Neural cell (in vitro differentiated cells): ENCODE data around the gene OR9A2. TPM values are rescaled to one million over a fixed set of nuclear protein-coding genes. Genes with fewer than 3 reads are reported as not detected.

Experiments used
- H2AFZ ChIP-seq: fragments of 200-600, 300-800 bp; sonication (generic), shearing (Covaris generic); 2 replicates; pipeline ENCODE4 v1.6.0; 2014; ENCODE audit warnings: low read depth, mild to moderate bottlenecking, antibody characterized with exemption, low read length, moderate library complexity
- H3F3A ChIP-seq: fragments of 200-600 bp; shearing (Covaris generic); 2 replicates; pipeline ENCODE4 v1.6.1; 2016; ENCODE audit warnings: mild to moderate bottlenecking, moderate library complexity, mixed read lengths, antibody characterized with exemption, low read length; ENCODE audit not compliant: insufficient read depth, poor library complexity, severe bottlenecking
- H3K27ac ChIP-seq: fragments of 200-600, 300-800 bp; sonication (generic), shearing (Covaris generic); 2 replicates; pipeline ENCODE4 v1.5.1; 2014; ENCODE audit warnings: mild to moderate bottlenecking, low read length, moderate library complexity
- H3K27me3 ChIP-seq: fragments of 300-800, 200-600 bp; sonication (generic), shearing (Covaris generic); 2 replicates; pipeline ENCODE4 v1.6.0; 2014; ENCODE audit warnings: mild to moderate bottlenecking, low read depth, low read length, moderate library complexity; ENCODE audit not compliant: insufficient read depth
- H3K36me3 ChIP-seq: fragments of 300-800, 200-600 bp; sonication (generic), shearing (Covaris generic); 2 replicates; pipeline ENCODE4 v1.5.1; 2014; ENCODE audit warnings: mild to moderate bottlenecking, antibody characterized with exemption, low read length, moderate library complexity; ENCODE audit not compliant: insufficient read depth
- H3K4me2 ChIP-seq: fragments of 300-800, 200-600 bp; sonication (generic), shearing (Covaris generic); 2 replicates; pipeline ENCODE4 v1.6.0; 2014; ENCODE audit warnings: mild to moderate bottlenecking, low read length
- H3K4me3 ChIP-seq: fragments of 300-800, 200-600 bp; sonication (generic), shearing (Covaris generic); 2 replicates; pipeline ENCODE4 v1.5.1; 2014; ENCODE audit warnings: mild to moderate bottlenecking, low read length, moderate library complexity
- H3K79me2 ChIP-seq: fragments of 200-600 bp; shearing (Covaris generic); replicated peaks from 2 replicates; pipeline ENCODE4 v1.6.0; 2014; ENCODE audit warnings: mild to moderate bottlenecking, low read length, moderate library complexity; ENCODE audit not compliant: insufficient read depth
- H3K9ac ChIP-seq: fragments of 300-800, 200-600 bp; sonication (generic), shearing (Covaris generic); 2 replicates; pipeline ENCODE4 v1.6.1; 2016; ENCODE audit warnings: mild to moderate bottlenecking, low read length, mixed read lengths
- H3K9me2 ChIP-seq: fragments of 200-600 bp; shearing (Covaris generic); 2 replicates; pipeline ENCODE4 v1.6.1; 2016; ENCODE audit warnings: mild to moderate bottlenecking, low read length, mixed read lengths; ENCODE audit not compliant: insufficient read depth
- H3K9me3 ChIP-seq: fragments of 200-600, 300-800 bp; sonication (generic), shearing (Covaris generic); 2 replicates; pipeline ENCODE4 v1.6.1; 2016; ENCODE audit warnings: mild to moderate bottlenecking, mixed run types, low read length, moderate library complexity, mixed read lengths
- H4K20me1 ChIP-seq: fragments of 200-600 bp; shearing (Covaris generic); 2 replicates; pipeline ENCODE4 v1.6.1; 2016; ENCODE audit warnings: mild to moderate bottlenecking, mixed run types; ENCODE audit not compliant: insufficient read depth
- CTCF ChIP-seq: fragments of 450-650 bp; IDR thresholded peaks from 2 replicates; pipeline ENCODE4 v1.5.1; 2014; ENCODE audit warnings: antibody characterized with exemption, mild to moderate bottlenecking, moderate library complexity; ENCODE audit not compliant: poor library complexity, severe bottlenecking
- EP300 ChIP-seq: fragments of 450-650 bp; conservative IDR thresholded peaks from 2 replicates; pipeline ENCODE4 v1.6.1; 2014; ENCODE audit warnings: antibody characterized with exemption, mild to moderate bottlenecking, moderate library complexity; ENCODE audit not compliant: poor library complexity, severe bottlenecking
- EZH2 ChIP-seq: fragments of 200-600, 300-800 bp; shearing (Covaris generic), sonication (generic); IDR thresholded peaks from 2 replicates; pipeline ENCODE4 v1.6.1; 2014; ENCODE audit warnings: antibody characterized with exemption, low read length, borderline replicate concordance, mild to moderate bottlenecking; ENCODE audit not compliant: insufficient read depth, poor library complexity, severe bottlenecking
- MXI1 ChIP-seq: fragments of 450-650 bp; conservative IDR thresholded peaks from 2 replicates; pipeline ENCODE4 v1.6.1; 2014; ENCODE audit warnings: antibody characterized with exemption, mild to moderate bottlenecking; ENCODE audit not compliant: poor library complexity, severe bottlenecking
- POLR2AphosphoS5 ChIP-seq: IDR thresholded peaks from 2 replicates; pipeline ENCODE4 v1.6.1; 2012
- RAD21 ChIP-seq: fragments of 450-650 bp; conservative IDR thresholded peaks from 2 replicates; pipeline ENCODE4 v1.6.1; 2014; ENCODE audit warnings: antibody characterized with exemption, mild to moderate bottlenecking, moderate library complexity
- REST ChIP-seq: IDR thresholded peaks from 2 replicates; pipeline ENCODE4 v1.6.1; 2012; ENCODE audit warnings: borderline replicate concordance
- SMC3 ChIP-seq: fragments of 450-650 bp; conservative IDR thresholded peaks from 2 replicates; pipeline ENCODE4 v1.6.1; 2014; ENCODE audit warnings: antibody characterized with exemption, mild to moderate bottlenecking, moderate library complexity; ENCODE audit not compliant: poor library complexity
- TAF1 ChIP-seq: IDR thresholded peaks from 2 replicates; pipeline ENCODE4 v1.6.1; 2012; ENCODE audit warnings: low read depth
- polyA plus RNA-seq: library from polyadenylated mRNA; depleted of rRNA; stranded (reverse); fragments of >200 nt; gene quantifications from 2 replicates; pipeline ENCODE4 v1.2.3, GENCODE V29; 2014

The OR9A2 gene
- polyA plus RNA-seq, 1 donor from 2014 or later, result not detected

GRCh38 chr7:143047326-143047725 lies 20.4 kb upstream of the OR9A2 start (continued):
- TF ChIP-seq REST, result no peak

GRCh38 chr7:143046426-143046851 lies 19.5 kb upstream of the OR9A2 start:
- H3K9ac ChIP-seq, result no peak overlapping the region
- H2AFZ ChIP-seq, result no peak overlapping the region
- no peak overlapping the region for H3K4me2 ChIP-seq
- no peaks in the 10 kb centered on the region for H3F3A ChIP-seq
- no peaks in the 10 kb centered on the region for H4K20me1 ChIP-seq
- H3K9me2 ChIP-seq, result no peaks in the 10 kb centered on the region
- no peak for TF ChIP-seq TAF1
- TF ChIP-seq EP300, result peak; percentile 42
- TF ChIP-seq REST, result no peak
- TF ChIP-seq CTCF, result no peak
- no peak for TF ChIP-seq EZH2
- TF ChIP-seq POLR2AphosphoS5, result no peak
- TF ChIP-seq MXI1, result no peak
- no peak for TF ChIP-seq RAD21
- no peaks in the 10 kb centered on the region for H3K36me3 ChIP-seq
- no peaks in the 10 kb centered on the region for H3K79me2 ChIP-seq
- no peaks in the 10 kb centered on the region for H3K27me3 ChIP-seq
- H3K4me3 ChIP-seq, result no peak overlapping the region
- H3K9me3 ChIP-seq, result no peaks in the 10 kb centered on the region
- H3K27ac ChIP-seq, result no peak overlapping the region

GRCh38 chr7:143043391-143043790 lies 16.5 kb upstream of the OR9A2 start:
- Histone ChIP-seq H3F3A (no peaks in the 10 kb centered on the region), H3K79me2 (no peaks in the 10 kb centered on the region), H3K27ac (no peak overlapping the region), H4K20me1 (no peaks in the 10 kb centered on the region), H3K9me3 (no peaks in the 10 kb centered on the region), H3K4me3 (no peak overlapping the region), H2AFZ (no peak overlapping the region), H3K4me2 (no peak overlapping the region), H3K27me3 (no peaks in the 10 kb centered on the region), H3K36me3 (no peaks in the 10 kb centered on the region), H3K9me2 (no peaks in the 10 kb centered on the region), H3K9ac (no peak overlapping the region)
- TF ChIP-seq REST (no peak), MXI1 (no peak), CTCF (no peak), TAF1 (no peak), EZH2 (no peak), SMC3 (no peak)
